A673 (cell line): ENCODE results near the gene ATP9A. TPM values are rescaled to one million over a fixed set of nuclear protein-coding genes. Genes with fewer than 3 reads are reported as not detected.

Source experiments
- BruUV-seq: library from RNA; stranded (reverse); fragments of 400-500 nt; replicated peaks from 2 replicates; lab custom pipeline; 2021; lab: Mats Ljungman, UMichigan
- CTCF ChIA-PET: fragments of 300-600 bp; sonication (Branson Sonifier 250); formaldehyde crosslinking; loops from one replicate; lab custom pipeline; 2022; ENCODE audit warnings: antibody characterized with exemption; lab: Charles Lee
- POLR2A ChIA-PET: fragments of 300-600 bp; sonication (Branson Sonifier 250); formaldehyde crosslinking; loops from one replicate; lab custom pipeline; 2022; ENCODE audit warnings: antibody characterized with exemption; ENCODE audit not compliant: low non-redundant PET; lab: Charles Lee
- DNase-seq: peaks from one replicate; pipeline ENCODE4 v3.0.0-alpha.2; 2015; ENCODE audit warnings: low spot score
- H3K27ac ChIP-seq: fragments of 200-600 bp; sonication (generic); 2 replicates; pipeline ENCODE4 v1.5.1; 2016; ENCODE audit warnings: mixed run types, low read depth, mild to moderate bottlenecking, mixed read lengths, antibody characterized with exemption, low read length; ENCODE audit not compliant: poor library complexity, severe bottlenecking
- H3K27me3 ChIP-seq: fragments of 200-600 bp; sonication (generic); replicated peaks from 2 replicates; pipeline ENCODE4 v1.6.1; 2017; ENCODE audit warnings: mixed run types, low read depth, mild to moderate bottlenecking, mixed read lengths, antibody characterized with exemption, low read length; ENCODE audit not compliant: insufficient read depth, poor library complexity
- H3K36me3 ChIP-seq: fragments of 200-600 bp; sonication (generic); 2 replicates; pipeline ENCODE4 v1.6.1; 2016; ENCODE audit warnings: mixed run types, mild to moderate bottlenecking, mixed read lengths, antibody characterized with exemption, low read length; ENCODE audit not compliant: insufficient read depth, poor library complexity, severe bottlenecking
- H3K4me1 ChIP-seq: fragments of 200-600 bp; sonication (generic); 2 replicates; pipeline ENCODE4 v1.6.1; 2017; ENCODE audit warnings: mixed run types, mild to moderate bottlenecking, mixed read lengths, antibody characterized with exemption, low read length; ENCODE audit not compliant: insufficient read depth, poor library complexity, severe bottlenecking
- H3K4me3 ChIP-seq: fragments of 200-600 bp; sonication (generic); 2 replicates; pipeline ENCODE4 v1.5.1; 2016; ENCODE audit warnings: low read depth, mixed run types, mild to moderate bottlenecking, mixed read lengths, low read length; ENCODE audit not compliant: poor library complexity, severe bottlenecking
- H3K9me3 ChIP-seq: fragments of 200-600 bp; sonication (generic); 2 replicates; pipeline ENCODE4 v1.6.1; 2016; ENCODE audit warnings: mixed run types, low read depth, mild to moderate bottlenecking, mixed read lengths, antibody characterized with exemption, low read length; ENCODE audit not compliant: poor library complexity, severe bottlenecking
- CTCF ChIP-seq: fragments of 300-800, 200-600 bp; sonication (generic); conservative IDR thresholded peaks from 2 replicates; pipeline ENCODE4 v1.5.1; 2017; ENCODE audit warnings: low read depth, mild to moderate bottlenecking, antibody characterized with exemption, low read length, moderate library complexity, mixed read lengths
- EZH2 ChIP-seq: fragments of 200-600 bp; sonication (generic); IDR thresholded peaks from 2 replicates; pipeline ENCODE4 v1.6.1; 2017; ENCODE audit warnings: borderline replicate concordance, low read depth, mild to moderate bottlenecking, mixed read lengths, antibody characterized with exemption, low read length; ENCODE audit not compliant: poor library complexity, severe bottlenecking
- intact Hi-C: fragments of 100-400 bp; cut with micrococcal nuclease; formaldehyde crosslinking; loops from one replicate; pipeline ENCODE4 v1.10.0; 2022; ENCODE audit not compliant: unreplicated experiment
- total RNA-seq: library from RNA; stranded (reverse); gene quantifications from 2 replicates; pipeline ENCODE4 v1.2.3, GENCODE V29; 2021

Gene ATP9A
- total RNA-seq, 1 experiment from 2014 or later: 31.2 TPM

GRCh38 chr20:51732096-51732791, 35.9 kb downstream of the ATP9A start:
- ChIA-PET CTCF (interaction anchor here (0.8 kb wide), 1 partner anchor 22 kb away, joined by 3 read pairs; no protein-coding TSS in a partner anchor), POLR2A (interaction anchor here (0.5 kb wide), 1 partner anchor 347 kb away, joined by 4 read pairs; no protein-coding TSS in a partner anchor)
- Histone ChIP-seq H3K9me3 (no peaks in the 10 kb centered on the region), H3K36me3 (no peaks in the 10 kb centered on the region), H3K27me3 (no peaks in the 10 kb centered on the region), H3K27ac (no peak overlapping the region), H3K4me1 (peaks cover 12% of the 10 kb centered on the region), H3K4me3 (no peak overlapping the region)
- intact Hi-C loops: no loop called here
- TF ChIP-seq EZH2: no peak
- DNase-seq: no peak
- BruUV-seq: no TSS peak

- CTCF ChIA-PET: interaction anchor here (0.8 kb wide), 1 partner anchor 21 kb away, joined by 3 read pairs; no protein-coding TSS in a partner anchor
- POLR2A ChIA-PET: interaction anchor here (0.6 kb wide), 1 partner anchor 224 kb away, joined by 4 read pairs; no protein-coding TSS in a partner anchor
- Histone ChIP-seq H3K36me3 (no peaks in the 10 kb centered on the region), H3K4me1 (peaks cover 12% of the 10 kb centered on the region), H3K27ac (no peak overlapping the region), H3K9me3 (no peaks in the 10 kb centered on the region), H3K27me3 (no peaks in the 10 kb centered on the region), H3K4me3 (no peak overlapping the region)
- DNase-seq: peak; percentile 32
- intact Hi-C loops: no loop called here
- TF ChIP-seq CTCF: no peak
- TF ChIP-seq EZH2: no peak
- BruUV-seq: no TSS peak
Observed at GRCh38 chr20:51731731-51732095, 36.5 kb downstream of the ATP9A start.

GRCh38 chr20:51729771-51730170, 38.4 kb downstream of the ATP9A start:
- DNase-seq: no peak
- no peaks in the 10 kb centered on the region for H3K9me3 ChIP-seq
- no peaks in the 10 kb centered on the region for H3K27me3 ChIP-seq
- TF ChIP-seq CTCF (no peak), EZH2 (no peak)
- intact Hi-C loops: no loop called here
- no peak overlapping the region for H3K27ac ChIP-seq
- BruUV-seq: no TSS peak
- H3K36me3 ChIP-seq: no peaks in the 10 kb centered on the region
- peaks cover 12% of the 10 kb centered on the region for H3K4me1 ChIP-seq
- no peak overlapping the region for H3K4me3 ChIP-seq
- ChIA-PET CTCF (no interaction called here), POLR2A (no interaction called here)
